WTC11 (cell line): ENCODE measurements around the gene RASSF3. TPM values are rescaled to one million over a fixed set of nuclear protein-coding genes. Genes with fewer than 3 reads are reported as not detected.

Experiments used
- ATAC-seq: fragments of 200-7000 bp; cut with Tn5 transposase; 2 replicates; pipeline ENCODE4 v1.10.0; 2021; ENCODE audit warnings: mild to moderate bottlenecking, moderate library complexity
- CTCF ChIA-PET: fragments of 300-600 bp; sonication (Branson Sonifier 250); formaldehyde crosslinking; loops from one replicate; lab custom pipeline; 2021; ENCODE audit warnings: antibody characterized with exemption; lab: Charles Lee
- POLR2A ChIA-PET: fragments of 350-600 bp; sonication (Branson Sonifier 250); formaldehyde crosslinking; loops from one replicate; lab custom pipeline; 2021; ENCODE audit warnings: antibody characterized with exemption; lab: Charles Lee
- DNase-seq: peaks from one replicate; pipeline ENCODE4 v3.0.0; 2021; ENCODE audit warnings: low spot score
- H3K27ac Mint-ChIP-seq: 2 replicates; pipeline ENCODE4 v1.8.0; 2021; ENCODE audit warnings: mixed read lengths
- H3K27me3 Mint-ChIP-seq: 2 replicates; pipeline ENCODE4 v1.8.0; 2021; ENCODE audit warnings: low read depth, mild to moderate bottlenecking, moderate library complexity, mixed read lengths
- H3K36me3 Mint-ChIP-seq: 2 replicates; pipeline ENCODE4 v1.8.0; 2021; ENCODE audit warnings: mixed read lengths
- H3K4me1 Mint-ChIP-seq: 2 replicates; pipeline ENCODE4 v1.8.0; 2022; ENCODE audit warnings: mixed read lengths
- H3K4me3 Mint-ChIP-seq: 2 replicates; pipeline ENCODE4 v1.8.0; 2021; ENCODE audit warnings: mild to moderate bottlenecking, moderate library complexity, mixed read lengths
- H3K9me3 Mint-ChIP-seq: 2 replicates; pipeline ENCODE4 v1.8.0; 2021; ENCODE audit warnings: mixed read lengths
- CBFB ChIP-seq: sonication (generic); formaldehyde crosslinking; IDR thresholded peaks from 2 replicates; pipeline ENCODE4 v1.8.1; 2022; ENCODE audit warnings: mild to moderate bottlenecking, low read depth, missing genetic modification reagents
- ESRRA ChIP-seq: sonication (generic); formaldehyde crosslinking; IDR thresholded peaks from 2 replicates; pipeline ENCODE4 v1.8.1; 2022; ENCODE audit warnings: mild to moderate bottlenecking, missing genetic modification reagents, borderline replicate concordance
- GTF2I ChIP-seq: fragments of 250-450 bp; sonication (Bioruptor Pico); conservative IDR thresholded peaks from 2 replicates; pipeline ENCODE4 v1.4.0; 2021; ENCODE audit warnings: mild to moderate bottlenecking
- SOX15 ChIP-seq: fragments of 250-450 bp; sonication (Bioruptor Pico); IDR thresholded peaks from 2 replicates; pipeline ENCODE4 v1.9.0; 2021; ENCODE audit warnings: mild to moderate bottlenecking
- TCF7 ChIP-seq: sonication (generic); formaldehyde crosslinking; IDR thresholded peaks from 2 replicates; pipeline ENCODE4 v1.8.0; 2022; ENCODE audit warnings: mild to moderate bottlenecking, low read depth, missing genetic modification reagents, moderate library complexity
- ZNF121 ChIP-seq: sonication (generic); formaldehyde crosslinking; IDR thresholded peaks from 2 replicates; pipeline ENCODE4 v1.8.0; 2023; ENCODE audit warnings: missing genetic modification reagents
- ZNF138 ChIP-seq: sonication (generic); formaldehyde crosslinking; conservative IDR thresholded peaks from 2 replicates; pipeline ENCODE4 v1.8.1; 2022; ENCODE audit warnings: mild to moderate bottlenecking, moderate library complexity, missing genetic modification reagents
- ZNF232 ChIP-seq: sonication (generic); formaldehyde crosslinking; IDR thresholded peaks from 2 replicates; pipeline ENCODE4 v1.8.0; 2022; ENCODE audit warnings: mild to moderate bottlenecking, missing genetic modification reagents
- ZNF416 ChIP-seq: fragments of 250-450 bp; sonication (Bioruptor Pico); IDR thresholded peaks from 2 replicates; pipeline ENCODE4 v1.9.0; 2021; ENCODE audit warnings: mild to moderate bottlenecking, inconsistent platforms
- ZNF671 ChIP-seq: fragments of 250-450 bp; sonication (Bioruptor Pico); IDR thresholded peaks from 2 replicates; pipeline ENCODE4 v1.8.0; 2021; ENCODE audit warnings: mild to moderate bottlenecking
- total RNA-seq: library from RNA; stranded (reverse); gene quantifications from 3 replicates; pipeline ENCODE4 v1.2.3, GENCODE V29; 2021
- TF ChIP-seq, protein P1 (sequence below): fragments of 250-450 bp; sonication (Bioruptor Pico); conservative IDR thresholded peaks from 2 replicates; pipeline ENCODE4 v1.9.0; 2021; ENCODE audit warnings: mild to moderate bottlenecking
- TF ChIP-seq, protein P2 (sequence below): sonication (generic); formaldehyde crosslinking; IDR thresholded peaks from 2 replicates; pipeline ENCODE4 v1.8.1; 2023; ENCODE audit warnings: mild to moderate bottlenecking, missing genetic modification reagents
- TF ChIP-seq, protein P3 (sequence below): sonication (generic); formaldehyde crosslinking; IDR thresholded peaks from 2 replicates; pipeline ENCODE4 v1.8.0; 2022; ENCODE audit warnings: mild to moderate bottlenecking, missing genetic modification reagents
- TF ChIP-seq, protein P4 (sequence below): sonication (generic); formaldehyde crosslinking; IDR thresholded peaks from 2 replicates; pipeline ENCODE4 v1.8.0; 2023; ENCODE audit warnings: mild to moderate bottlenecking, missing genetic modification reagents
- TF ChIP-seq, protein P5 (sequence below): sonication (generic); formaldehyde crosslinking; IDR thresholded peaks from 2 replicates; pipeline ENCODE4 v1.8.1; 2023; ENCODE audit warnings: mild to moderate bottlenecking, missing genetic modification reagents, moderate library complexity
- TF ChIP-seq, protein P6 (sequence below): sonication (generic); formaldehyde crosslinking; conservative IDR thresholded peaks from 2 replicates; pipeline ENCODE4 v1.8.1; 2022; ENCODE audit warnings: mild to moderate bottlenecking, missing genetic modification reagents

The RASSF3 gene
- total RNA-seq, 1 experiment from 2014 or later = 54.7 TPM

DNA sequence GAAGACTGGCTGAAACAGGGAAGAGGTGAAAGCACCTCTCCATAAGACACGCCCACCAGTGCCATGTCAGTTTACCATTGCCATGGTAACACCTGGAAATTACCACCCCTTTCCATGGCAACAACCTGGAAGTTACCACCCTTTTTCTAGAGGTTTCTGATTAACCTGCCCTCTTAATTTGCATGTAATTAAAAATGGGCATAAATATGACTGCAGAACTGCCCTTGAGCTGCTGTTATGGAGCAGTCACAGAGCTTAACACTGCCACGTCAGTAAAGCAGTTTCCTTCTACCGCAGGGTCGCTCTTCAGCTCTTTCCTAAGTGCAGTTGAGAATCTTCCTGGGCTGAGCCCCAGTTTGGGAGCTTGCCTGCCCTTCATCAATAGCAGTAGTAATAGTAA, 55.2 kb downstream of the RASSF3 start (continued):
- no peak for TF ChIP-seq ESRRA (CRISPR knock-in tag)
- TF ChIP-seq, protein P1, sequence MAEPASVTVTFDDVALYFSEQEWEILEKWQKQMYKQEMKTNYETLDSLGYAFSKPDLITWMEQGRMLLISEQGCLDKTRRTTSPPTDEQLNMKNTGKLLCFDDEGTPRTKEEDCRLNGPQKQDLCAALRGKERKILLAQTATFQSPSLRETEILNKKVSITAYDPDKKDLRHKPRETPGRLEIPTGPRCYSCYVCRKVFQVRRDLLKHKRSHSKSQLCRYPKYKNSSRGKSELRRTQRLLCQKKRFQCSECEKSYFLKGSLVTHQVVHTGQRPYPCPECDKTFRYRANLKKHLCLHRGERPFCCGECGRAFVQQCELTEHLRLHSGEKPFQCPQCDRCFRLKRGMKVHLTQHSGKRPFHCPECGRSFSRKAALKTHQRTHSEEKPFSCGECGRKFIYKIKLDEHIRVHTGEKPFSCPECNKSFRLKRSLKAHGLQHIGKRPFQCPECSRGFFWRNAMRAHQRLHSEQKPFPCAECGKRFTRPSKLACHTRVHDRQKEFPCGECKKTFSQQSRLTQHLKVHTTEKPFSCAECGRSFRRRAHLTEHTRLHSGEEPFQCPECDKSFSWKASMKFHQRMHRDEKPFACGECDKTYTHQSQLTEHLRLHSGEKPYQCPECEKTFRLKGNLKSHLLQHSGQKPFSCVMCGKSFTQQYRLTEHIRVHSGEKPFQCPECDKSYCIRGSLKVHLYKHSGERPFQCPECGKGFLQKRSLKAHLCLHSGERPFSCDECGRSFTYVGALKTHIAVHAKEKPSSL (CRISPR knock-in tag) = no peak

DNA sequence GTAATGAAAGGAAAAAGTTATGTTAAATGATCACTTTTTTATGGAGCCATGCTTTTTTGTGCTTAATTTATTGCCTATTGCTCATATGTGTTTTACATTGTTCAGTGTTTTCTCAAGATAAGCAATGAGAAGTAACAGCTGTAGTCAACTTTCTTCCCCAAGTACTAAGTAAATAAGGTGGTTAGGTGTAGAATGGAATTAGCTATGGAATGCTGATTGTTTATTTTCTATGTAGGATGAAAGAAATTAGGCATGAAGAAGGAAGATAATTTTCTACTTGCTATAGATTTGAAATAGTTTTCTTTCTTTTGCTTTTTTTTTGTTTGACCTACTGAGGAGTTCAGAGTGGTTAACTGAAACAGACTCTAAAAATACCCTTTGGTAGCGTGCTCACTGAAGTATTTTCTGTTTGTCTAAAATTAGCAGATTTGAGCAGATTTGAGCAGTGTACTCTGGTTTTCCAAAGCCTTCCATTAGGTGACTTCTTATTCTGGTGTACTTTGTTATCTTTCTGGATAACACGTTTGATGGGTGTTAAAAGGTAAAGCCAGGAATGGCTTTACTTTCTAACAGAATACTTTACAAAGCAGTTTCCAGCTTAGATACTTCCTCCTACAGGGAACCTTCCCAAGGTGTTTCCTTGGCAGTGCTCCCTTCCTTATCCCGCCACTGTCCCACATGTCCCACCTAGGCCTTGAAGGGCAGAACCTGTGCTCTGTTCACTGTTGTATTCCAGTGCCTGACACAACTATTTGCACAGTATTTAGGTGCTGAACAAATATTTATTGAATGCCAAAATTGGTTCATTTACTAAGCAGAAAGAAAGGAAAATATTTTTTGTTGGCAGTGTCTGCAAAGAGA, 56.0 kb downstream of the RASSF3 start:
- H3K9me3 Mint-ChIP-seq = no peaks in the 10 kb centered on the region
- POLR2A ChIA-PET = no interaction called here
- CTCF ChIA-PET = interaction anchor here (1.0 kb wide), 1 partner anchor 41 kb away, joined by 3 read pairs; no protein-coding TSS in a partner anchor
- H3K27me3 Mint-ChIP-seq = no peaks in the 10 kb centered on the region
- H3K36me3 Mint-ChIP-seq = no peaks in the 10 kb centered on the region
- no peak overlapping the region for H3K4me3 Mint-ChIP-seq
- TF ChIP-seq GTF2I (CRISPR knock-in tag) = no peak
- TF ChIP-seq ZNF232 (CRISPR knock-in tag) = no peak
- TF ChIP-seq, protein P2, sequence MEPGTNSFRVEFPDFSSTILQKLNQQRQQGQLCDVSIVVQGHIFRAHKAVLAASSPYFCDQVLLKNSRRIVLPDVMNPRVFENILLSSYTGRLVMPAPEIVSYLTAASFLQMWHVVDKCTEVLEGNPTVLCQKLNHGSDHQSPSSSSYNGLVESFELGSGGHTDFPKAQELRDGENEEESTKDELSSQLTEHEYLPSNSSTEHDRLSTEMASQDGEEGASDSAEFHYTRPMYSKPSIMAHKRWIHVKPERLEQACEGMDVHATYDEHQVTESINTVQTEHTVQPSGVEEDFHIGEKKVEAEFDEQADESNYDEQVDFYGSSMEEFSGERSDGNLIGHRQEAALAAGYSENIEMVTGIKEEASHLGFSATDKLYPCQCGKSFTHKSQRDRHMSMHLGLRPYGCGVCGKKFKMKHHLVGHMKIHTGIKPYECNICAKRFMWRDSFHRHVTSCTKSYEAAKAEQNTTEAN (CRISPR knock-in tag) = no peak
- no peak for TF ChIP-seq TCF7 (CRISPR knock-in tag)
- TF ChIP-seq, protein P3, sequence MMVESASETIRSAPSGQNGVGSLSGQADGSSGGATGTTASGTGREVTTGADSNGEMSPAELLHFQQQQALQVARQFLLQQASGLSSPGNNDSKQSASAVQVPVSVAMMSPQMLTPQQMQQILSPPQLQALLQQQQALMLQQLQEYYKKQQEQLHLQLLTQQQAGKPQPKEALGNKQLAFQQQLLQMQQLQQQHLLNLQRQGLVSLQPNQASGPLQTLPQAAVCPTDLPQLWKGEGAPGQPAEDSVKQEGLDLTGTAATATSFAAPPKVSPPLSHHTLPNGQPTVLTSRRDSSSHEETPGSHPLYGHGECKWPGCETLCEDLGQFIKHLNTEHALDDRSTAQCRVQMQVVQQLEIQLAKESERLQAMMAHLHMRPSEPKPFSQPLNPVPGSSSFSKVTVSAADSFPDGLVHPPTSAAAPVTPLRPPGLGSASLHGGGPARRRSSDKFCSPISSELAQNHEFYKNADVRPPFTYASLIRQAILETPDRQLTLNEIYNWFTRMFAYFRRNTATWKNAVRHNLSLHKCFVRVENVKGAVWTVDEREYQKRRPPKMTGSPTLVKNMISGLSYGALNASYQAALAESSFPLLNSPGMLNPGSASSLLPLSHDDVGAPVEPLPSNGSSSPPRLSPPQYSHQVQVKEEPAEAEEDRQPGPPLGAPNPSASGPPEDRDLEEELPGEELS (CRISPR knock-in tag) = no peak
- no peak for ATAC-seq
- peak overlapping the region; percentile 88 for H3K27ac Mint-ChIP-seq
- DNase-seq = no peak
- H3K4me1 Mint-ChIP-seq = peaks cover 72% of the 10 kb centered on the region

DNA sequence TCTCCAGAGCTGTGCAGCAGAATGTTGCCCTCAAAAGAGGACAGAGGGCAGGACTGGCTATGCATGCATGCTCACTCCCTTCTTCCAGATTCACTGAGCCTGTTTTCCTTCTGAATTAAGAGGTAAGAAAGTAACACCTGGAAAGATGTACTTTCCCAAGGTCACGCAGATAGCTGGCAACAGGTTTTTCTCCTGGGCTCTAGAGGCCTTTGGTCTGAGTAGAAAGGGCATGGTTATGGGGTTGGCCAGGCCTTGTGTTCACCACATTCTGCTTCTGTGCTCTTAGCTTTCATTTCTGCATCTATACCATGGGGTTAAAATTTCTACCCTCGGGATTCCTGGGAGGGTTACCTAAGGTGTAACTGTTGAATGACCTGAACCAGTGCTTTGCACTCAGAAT, 57.5 kb downstream of the RASSF3 start:
- Mint-ChIP-seq H3K4me1 (peaks cover 78% of the 10 kb centered on the region), H3K4me3 (no peak overlapping the region), H3K27me3 (no peaks in the 10 kb centered on the region), H3K9me3 (no peaks in the 10 kb centered on the region), H3K27ac (peak overlapping the region; percentile 70; the same call in 1 of the 2 replicates), H3K36me3 (no peaks in the 10 kb centered on the region)
- CTCF ChIA-PET = interaction anchor here (0.8 to 1.8 kb wide), 5 partner anchors 26 to 118 kb away, joined by 3 to 9 read pairs (median 4); no protein-coding TSS in a partner anchor
- ATAC-seq (no peak), DNase-seq (no peak)
- TF ChIP-seq SOX15 (CRISPR knock-in tag) = no peak
- TF ChIP-seq, protein P4, sequence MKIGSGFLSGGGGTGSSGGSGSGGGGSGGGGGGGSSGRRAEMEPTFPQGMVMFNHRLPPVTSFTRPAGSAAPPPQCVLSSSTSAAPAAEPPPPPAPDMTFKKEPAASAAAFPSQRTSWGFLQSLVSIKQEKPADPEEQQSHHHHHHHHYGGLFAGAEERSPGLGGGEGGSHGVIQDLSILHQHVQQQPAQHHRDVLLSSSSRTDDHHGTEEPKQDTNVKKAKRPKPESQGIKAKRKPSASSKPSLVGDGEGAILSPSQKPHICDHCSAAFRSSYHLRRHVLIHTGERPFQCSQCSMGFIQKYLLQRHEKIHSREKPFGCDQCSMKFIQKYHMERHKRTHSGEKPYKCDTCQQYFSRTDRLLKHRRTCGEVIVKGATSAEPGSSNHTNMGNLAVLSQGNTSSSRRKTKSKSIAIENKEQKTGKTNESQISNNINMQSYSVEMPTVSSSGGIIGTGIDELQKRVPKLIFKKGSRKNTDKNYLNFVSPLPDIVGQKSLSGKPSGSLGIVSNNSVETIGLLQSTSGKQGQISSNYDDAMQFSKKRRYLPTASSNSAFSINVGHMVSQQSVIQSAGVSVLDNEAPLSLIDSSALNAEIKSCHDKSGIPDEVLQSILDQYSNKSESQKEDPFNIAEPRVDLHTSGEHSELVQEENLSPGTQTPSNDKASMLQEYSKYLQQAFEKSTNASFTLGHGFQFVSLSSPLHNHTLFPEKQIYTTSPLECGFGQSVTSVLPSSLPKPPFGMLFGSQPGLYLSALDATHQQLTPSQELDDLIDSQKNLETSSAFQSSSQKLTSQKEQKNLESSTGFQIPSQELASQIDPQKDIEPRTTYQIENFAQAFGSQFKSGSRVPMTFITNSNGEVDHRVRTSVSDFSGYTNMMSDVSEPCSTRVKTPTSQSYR (CRISPR knock-in tag) = no peak
- TF ChIP-seq, protein P5, sequence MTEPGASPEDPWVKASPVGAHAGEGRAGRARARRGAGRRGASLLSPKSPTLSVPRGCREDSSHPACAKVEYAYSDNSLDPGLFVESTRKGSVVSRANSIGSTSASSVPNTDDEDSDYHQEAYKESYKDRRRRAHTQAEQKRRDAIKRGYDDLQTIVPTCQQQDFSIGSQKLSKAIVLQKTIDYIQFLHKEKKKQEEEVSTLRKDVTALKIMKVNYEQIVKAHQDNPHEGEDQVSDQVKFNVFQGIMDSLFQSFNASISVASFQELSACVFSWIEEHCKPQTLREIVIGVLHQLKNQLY (CRISPR knock-in tag) = no peak
- TF ChIP-seq ZNF671 (CRISPR knock-in tag) = no peak
- no peak for TF ChIP-seq ESRRA (CRISPR knock-in tag)
- TF ChIP-seq CBFB (CRISPR knock-in tag) = no peak
- TF ChIP-seq, protein P6, sequence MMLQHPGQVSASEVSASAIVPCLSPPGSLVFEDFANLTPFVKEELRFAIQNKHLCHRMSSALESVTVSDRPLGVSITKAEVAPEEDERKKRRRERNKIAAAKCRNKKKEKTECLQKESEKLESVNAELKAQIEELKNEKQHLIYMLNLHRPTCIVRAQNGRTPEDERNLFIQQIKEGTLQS (CRISPR knock-in tag) = no peak
- no peak for TF ChIP-seq ZNF416 (CRISPR knock-in tag)
- no peak for TF ChIP-seq ZNF121 (CRISPR knock-in tag)
- no peak for TF ChIP-seq ZNF138
- POLR2A ChIA-PET = interaction anchor here (0.6 kb wide), 1 partner anchor 16 kb away, joined by 3 read pairs; no protein-coding TSS in a partner anchor
